ENCODE measurements around the gene EIF4EBP3. TPM values are rescaled to one million over a fixed set of nuclear protein-coding genes. Genes with fewer than 3 reads are reported as not detected.

Gene EIF4EBP3
- total and polyA plus RNA-seq, 9 of the 15 experiments (the other 6 are each of a cell fraction or from before 2014, with no cell fraction given) = 1.3 to 7.5 (median 3.8) TPM

DNA sequence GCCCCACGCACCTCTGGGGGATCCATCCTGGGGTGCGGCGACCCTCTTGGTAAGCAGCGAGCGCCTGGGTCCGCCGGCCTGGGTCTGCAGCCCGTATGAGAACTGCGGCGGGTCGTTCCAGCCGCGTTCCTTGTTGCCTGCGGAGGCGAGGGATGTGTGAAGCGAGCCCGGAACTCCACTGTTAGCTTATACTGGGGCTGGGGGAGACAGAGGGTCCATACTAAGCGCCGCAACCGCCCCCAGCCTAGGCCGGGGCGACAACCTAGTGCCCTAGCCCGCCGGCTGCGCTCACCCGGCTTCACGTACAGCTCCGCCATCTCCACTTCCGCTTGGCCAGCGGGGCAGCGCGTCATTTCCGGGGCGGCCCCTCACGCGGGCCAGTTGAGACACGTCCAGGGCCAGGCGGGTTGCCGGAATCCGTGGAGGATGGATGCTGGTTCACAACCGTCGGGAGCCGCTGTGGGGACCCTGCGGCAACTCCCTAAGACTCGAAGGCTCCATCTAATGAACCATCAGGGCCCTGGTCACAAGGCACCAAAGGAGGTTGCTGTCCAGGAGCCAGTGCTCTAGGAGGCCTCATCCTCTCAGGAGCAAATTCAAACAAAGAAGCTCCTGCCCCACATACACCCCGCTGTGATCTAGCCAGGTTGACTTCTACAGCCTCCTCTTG is 9.8 kb downstream of the EIF4EBP3 start, which contains the start of gene SRA1 (continued):
- TF ChIP-seq TOE1 (IDR thresholded peaks at IDR 0.05; ENCODE audit: borderline replicate concordance) (peak; percentile 24; the same call in 1 of the 2 replicates), TOE1 (CRISPR knock-in tag; IDR thresholded peaks at IDR 0.05; ENCODE audit: borderline replicate concordance, low read depth) (no peak), KAT7 (CRISPR knock-in tag; IDR thresholded peaks at IDR 0.05; ENCODE audit: borderline replicate concordance) (no peak), ATF1 (CRISPR knock-in tag; IDR thresholded peaks at IDR 0.05) (peak; percentile 42; the same call in 1 of the 2 replicates), ATF1 (tag; IDR thresholded peaks at IDR 0.05) (peak; percentile 95), MAFG (tag; conservative IDR thresholded peaks at IDR 0.05) (no peak), ZNF586 (CRISPR knock-in tag; conservative IDR thresholded peaks at IDR 0.05) (no peak)

DNA sequence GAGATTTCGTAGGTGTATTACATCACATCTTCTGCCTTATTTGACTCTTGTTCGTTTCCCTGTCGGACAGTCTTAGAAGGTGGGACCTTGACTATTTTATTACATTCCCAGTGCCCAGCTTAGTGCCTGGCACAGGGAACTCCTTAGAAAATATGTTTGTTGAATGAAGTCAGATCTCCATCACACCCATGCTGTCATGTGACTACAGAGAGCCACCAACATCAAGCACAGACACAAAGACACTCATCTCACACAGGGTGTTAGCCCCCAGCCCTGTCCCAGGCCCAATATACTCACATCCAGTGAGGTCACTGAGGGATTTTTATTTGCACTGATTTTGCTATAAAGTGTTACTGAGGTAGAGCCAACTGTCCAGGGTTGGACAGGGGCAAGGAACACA is 10.5 kb downstream of the EIF4EBP3 start:
- WGBS (ENCODE audit: insufficient coverage, low coverage, missing lambda C conversion rate) = 63% methylated on average over 3 of the region's 3 CpGs
- no TSS peak for BruUV-seq (replicated peaks)
- ChIA-PET CTCF (ENCODE audit: low intra/inter-chr PET ratio) (no interaction called here), POLR2A (interaction anchor here (0.6 to 4.2 kb wide), 7 partner anchors 10 to 157 kb away, joined by 3 to 56 read pairs (median 6); partner anchors contain the start of genes ANKHD1, EIF4EBP3, HARS1 and HARS2)
- peak overlapping the region; percentile 77 for H3K4me3 ChIP-seq
- H3K4me2 ChIP-seq (ENCODE audit: insufficient read depth, low read length) = peak overlapping the region; percentile 91
- no peaks in the 10 kb centered on the region for H3K9me3 ChIP-seq (replicated peaks; ENCODE audit: control insufficient read depth, insufficient read depth, low read depth, low read length)
- peaks cover 30% of the 10 kb centered on the region; the same call in 2 of the 3 replicates for H3K36me3 ChIP-seq (ENCODE audit: control insufficient read depth, insufficient read depth, low read length)
- ATAC-seq (no peak), FAIRE-seq (no peak), DNase-seq (ENCODE audit: extremely low read depth in 1 of 4, low spot score in 3 of 4) (no peak)
- no peaks in the 10 kb centered on the region for H3K9me1 ChIP-seq (ENCODE audit: control insufficient read depth, insufficient read depth, low read length)
- peaks cover 44% of the 10 kb centered on the region for H3K79me2 ChIP-seq (ENCODE audit: control insufficient read depth, insufficient read depth, low read length)
- no peaks in the 10 kb centered on the region for H3K27me3 ChIP-seq (ENCODE audit: control insufficient read depth in 2 of 2, insufficient read depth in 2 of 2, low read length in 2 of 2)
- peak overlapping the region; percentile 87 to 97; a peak in 3 of 4 replicates for H3K9ac ChIP-seq (ENCODE audit: insufficient read depth in 1 of 2, low read depth in 2 of 2, low read length in 2 of 2)
- 0 out of 2 replicates have a peak, but pooled peaks cover 5% of the 10 kb centered on the region for H4K20me1 ChIP-seq (replicated peaks; ENCODE audit: control insufficient read depth, insufficient read depth, low read length)
- peak overlapping the region; percentile 86 for H3K27ac ChIP-seq (ENCODE audit: extremely low read depth, low read depth, low read length)
- peak overlapping the region; percentile 77 for H2AFZ ChIP-seq (ENCODE audit: low read depth, low read length)
- in situ Hi-C loops (cut with MboI) = no loop called here
- H3K4me1 ChIP-seq (replicated peaks in 1 of 2; ENCODE audit: control insufficient read depth in 2 of 2, insufficient read depth in 2 of 2, low read length in 2 of 2) = peaks cover 23 to 27% of the 10 kb centered on the region in 2 experiments
- intact Hi-C loops (cut with micrococcal nuclease) = loop anchor here (2.0 to 10.0 kb wide), 5 partner anchors 81 to 383 kb away; partner anchors contain the start of genes ANKHD1, CYSTM1 and TMCO6
- TF ChIP-seq SPI1 (IDR thresholded peaks at IDR 0.05; ENCODE audit: borderline replicate concordance, low read depth, low read length) (no peak), ZNF507 (tag; conservative IDR thresholded peaks at IDR 0.05) (no peak), EP300 (IDR thresholded peaks at IDR 0.05; ENCODE audit: low read length) (no peak), ZNF253 (CRISPR knock-in tag; conservative IDR thresholded peaks at IDR 0.05) (no peak)
- TF ChIP-seq, protein P1, sequence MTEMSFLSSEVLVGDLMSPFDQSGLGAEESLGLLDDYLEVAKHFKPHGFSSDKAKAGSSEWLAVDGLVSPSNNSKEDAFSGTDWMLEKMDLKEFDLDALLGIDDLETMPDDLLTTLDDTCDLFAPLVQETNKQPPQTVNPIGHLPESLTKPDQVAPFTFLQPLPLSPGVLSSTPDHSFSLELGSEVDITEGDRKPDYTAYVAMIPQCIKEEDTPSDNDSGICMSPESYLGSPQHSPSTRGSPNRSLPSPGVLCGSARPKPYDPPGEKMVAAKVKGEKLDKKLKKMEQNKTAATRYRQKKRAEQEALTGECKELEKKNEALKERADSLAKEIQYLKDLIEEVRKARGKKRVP (CRISPR knock-in tag; IDR thresholded peaks at IDR 0.05) = no peak
- TF ChIP-seq, protein P2, sequence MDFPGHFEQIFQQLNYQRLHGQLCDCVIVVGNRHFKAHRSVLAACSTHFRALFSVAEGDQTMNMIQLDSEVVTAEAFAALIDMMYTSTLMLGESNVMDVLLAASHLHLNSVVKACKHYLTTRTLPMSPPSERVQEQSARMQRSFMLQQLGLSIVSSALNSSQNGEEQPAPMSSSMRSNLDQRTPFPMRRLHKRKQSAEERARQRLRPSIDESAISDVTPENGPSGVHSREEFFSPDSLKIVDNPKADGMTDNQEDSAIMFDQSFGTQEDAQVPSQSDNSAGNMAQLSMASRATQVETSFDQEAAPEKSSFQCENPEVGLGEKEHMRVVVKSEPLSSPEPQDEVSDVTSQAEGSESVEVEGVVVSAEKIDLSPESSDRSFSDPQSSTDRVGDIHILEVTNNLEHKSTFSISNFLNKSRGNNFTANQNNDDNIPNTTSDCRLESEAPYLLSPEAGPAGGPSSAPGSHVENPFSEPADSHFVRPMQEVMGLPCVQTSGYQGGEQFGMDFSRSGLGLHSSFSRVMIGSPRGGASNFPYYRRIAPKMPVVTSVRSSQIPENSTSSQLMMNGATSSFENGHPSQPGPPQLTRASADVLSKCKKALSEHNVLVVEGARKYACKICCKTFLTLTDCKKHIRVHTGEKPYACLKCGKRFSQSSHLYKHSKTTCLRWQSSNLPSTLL (IDR thresholded peaks at IDR 0.05) = no peak
- TF ChIP-seq, protein P3, sequence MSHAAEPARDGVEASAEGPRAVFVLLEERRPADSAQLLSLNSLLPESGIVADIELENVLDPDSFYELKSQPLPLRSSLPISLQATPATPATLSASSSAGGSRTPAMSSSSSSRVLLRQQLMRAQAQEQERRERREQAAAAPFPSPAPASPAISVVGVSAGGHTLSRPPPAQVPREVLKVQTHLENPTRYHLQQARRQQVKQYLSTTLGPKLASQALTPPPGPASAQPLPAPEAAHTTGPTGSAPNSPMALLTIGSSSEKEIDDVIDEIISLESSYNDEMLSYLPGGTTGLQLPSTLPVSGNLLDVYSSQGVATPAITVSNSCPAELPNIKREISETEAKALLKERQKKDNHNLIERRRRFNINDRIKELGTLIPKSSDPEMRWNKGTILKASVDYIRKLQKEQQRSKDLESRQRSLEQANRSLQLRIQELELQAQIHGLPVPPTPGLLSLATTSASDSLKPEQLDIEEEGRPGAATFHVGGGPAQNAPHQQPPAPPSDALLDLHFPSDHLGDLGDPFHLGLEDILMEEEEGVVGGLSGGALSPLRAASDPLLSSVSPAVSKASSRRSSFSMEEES (CRISPR knock-in tag; IDR thresholded peaks at IDR 0.05) = peak; percentile 78
- TF ChIP-seq, protein P4, sequence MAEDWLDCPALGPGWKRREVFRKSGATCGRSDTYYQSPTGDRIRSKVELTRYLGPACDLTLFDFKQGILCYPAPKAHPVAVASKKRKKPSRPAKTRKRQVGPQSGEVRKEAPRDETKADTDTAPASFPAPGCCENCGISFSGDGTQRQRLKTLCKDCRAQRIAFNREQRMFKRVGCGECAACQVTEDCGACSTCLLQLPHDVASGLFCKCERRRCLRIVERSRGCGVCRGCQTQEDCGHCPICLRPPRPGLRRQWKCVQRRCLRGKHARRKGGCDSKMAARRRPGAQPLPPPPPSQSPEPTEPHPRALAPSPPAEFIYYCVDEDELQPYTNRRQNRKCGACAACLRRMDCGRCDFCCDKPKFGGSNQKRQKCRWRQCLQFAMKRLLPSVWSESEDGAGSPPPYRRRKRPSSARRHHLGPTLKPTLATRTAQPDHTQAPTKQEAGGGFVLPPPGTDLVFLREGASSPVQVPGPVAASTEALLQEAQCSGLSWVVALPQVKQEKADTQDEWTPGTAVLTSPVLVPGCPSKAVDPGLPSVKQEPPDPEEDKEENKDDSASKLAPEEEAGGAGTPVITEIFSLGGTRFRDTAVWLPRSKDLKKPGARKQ (CRISPR knock-in tag; IDR thresholded peaks at IDR 0.05) = 0 out of 2 replicates have a peak, but pooled peaks have one; percentile 39
